OCI-LY3 (cell line): ENCODE measurements around the gene PREX1.

Source experiments
- CTCF ChIP-seq: fragments of 200-600, 300-600 bp; sonication (generic); IDR thresholded peaks from 2 replicates; pipeline ENCODE4 v1.5.1; 2014; ENCODE audit warnings: antibody characterized with exemption, low read length, low read depth
- EZH2phosphoT487 ChIP-seq: fragments of 200-600 bp; shearing (Covaris generic); IDR thresholded peaks from 2 replicates; pipeline ENCODE4 v1.6.1; 2018; ENCODE audit warnings: antibody characterized with exemption, mixed run types, low read depth

DNA sequence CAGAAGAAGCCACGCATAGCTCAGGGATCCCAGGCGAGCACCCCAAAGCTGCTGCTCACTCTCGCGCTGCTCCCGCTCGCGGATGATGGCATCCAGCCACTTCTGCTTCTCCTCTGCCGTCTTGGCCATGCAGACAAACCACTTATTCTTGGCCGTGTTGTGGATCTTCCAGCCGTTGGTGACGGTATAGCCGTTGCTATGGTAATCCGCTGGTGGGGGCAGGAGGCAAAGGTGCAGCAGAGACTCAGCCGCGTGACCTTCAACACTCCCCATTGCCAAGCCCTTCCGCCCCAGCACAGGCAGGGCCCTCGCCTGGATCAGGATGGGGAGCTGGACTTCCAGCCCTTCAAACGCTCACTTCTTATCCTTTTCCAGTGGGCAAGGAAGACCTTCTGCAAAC, 136.9 kb downstream of the PREX1 start:
- TF ChIP-seq CTCF (no peak), EZH2phosphoT487 (no peak)
